Measurements from ENCODE around the gene TRIM54.
"Not testable (repeated sequence)": the region's sequence is repeated elsewhere in the genome, so short reads cannot be mapped to it uniquely, and the experiment has no call there.

The TRIM54 gene

GRCh38 chr2:27296481-27296880, 14.3 kb downstream of the TRIM54 start:
- Histone ChIP-seq H3K14ac (ENCODE audit: low read length) (no peak overlapping the region), H3K9ac (ENCODE audit: low read length) (no peak overlapping the region), H2AFZ (ENCODE audit: insufficient read depth, low read length, poor library complexity) (no peak overlapping the region), H3K23ac (ENCODE audit: low read length) (no peak overlapping the region), H2AK5ac (ENCODE audit: low read length) (no peak overlapping the region), H2BK120ac (ENCODE audit: insufficient read depth, low read length, poor library complexity) (no peak overlapping the region), H4K8ac (ENCODE audit: low read depth, low read length) (no peak overlapping the region), H3K79me2 (ENCODE audit: control insufficient read depth, insufficient read depth, low read length, poor library complexity) (no peaks in the 10 kb centered on the region), H3K18ac (ENCODE audit: low read length) (no peak overlapping the region), H3K36me3 (ENCODE audit: control insufficient read depth in 1 of 2, insufficient read depth in 2 of 2, low read length in 2 of 2) (no peaks in the 10 kb centered on the region), H4K12ac (ENCODE audit: low read depth, low read length) (no peak overlapping the region), H3K4me2 (ENCODE audit: low read length) (no peak overlapping the region), H3K79me1 (ENCODE audit: low read length) (no peaks in the 10 kb centered on the region), H3K27ac (ENCODE audit: low read depth, low read length) (no peak overlapping the region), H3K27me3 (ENCODE audit: insufficient read depth, low read length) (no peaks in the 10 kb centered on the region), H3K4me1 (ENCODE audit: control insufficient read depth in 1 of 2, insufficient read depth in 2 of 2, low read length in 2 of 2) (no peaks in the 10 kb centered on the region), H3K4me3 (ENCODE audit: low read depth, low read length) (no peak overlapping the region), H3K4ac (ENCODE audit: low read depth, low read length) (no peak overlapping the region), H2BK5ac (ENCODE audit: low read depth, low read length, poor library complexity) (no peak overlapping the region), H2BK12ac (ENCODE audit: low read length) (no peak overlapping the region), H3K9me3 (ENCODE audit: insufficient read depth, low read depth, low read length) (no peaks in the 10 kb centered on the region), H4K91ac (ENCODE audit: low read depth, low read length) (no peak overlapping the region)
- WGBS (ENCODE audit: extremely low coverage, insufficient coverage, insufficient read length) = no CpG with 5 or more reads among the region's 4 CpGs
- DNase-seq = no peak

- no peak overlapping the region for H3K4me2 ChIP-seq (ENCODE audit: low read length)
- H2AK5ac ChIP-seq (ENCODE audit: low read length) = no peak overlapping the region
- H2BK120ac ChIP-seq (ENCODE audit: insufficient read depth, low read length, poor library complexity) = no peak overlapping the region
- H3K79me1 ChIP-seq (ENCODE audit: low read length) = no peaks in the 10 kb centered on the region
- H3K27me3 ChIP-seq (ENCODE audit: insufficient read depth, low read length) = no peaks in the 10 kb centered on the region
- no peak overlapping the region for H3K4ac ChIP-seq (ENCODE audit: low read depth, low read length)
- H3K18ac ChIP-seq (ENCODE audit: low read length) = no peak overlapping the region
- no peak overlapping the region for H3K14ac ChIP-seq (ENCODE audit: low read length)
- no peak overlapping the region for H4K12ac ChIP-seq (ENCODE audit: low read depth, low read length)
- no peak overlapping the region for H2AFZ ChIP-seq (ENCODE audit: insufficient read depth, low read length, poor library complexity)
- H2BK5ac ChIP-seq (ENCODE audit: low read depth, low read length, poor library complexity) = no peak overlapping the region
- no peaks in the 10 kb centered on the region for H3K9me3 ChIP-seq (ENCODE audit: insufficient read depth, low read depth, low read length)
- WGBS (ENCODE audit: extremely low coverage, insufficient coverage, insufficient read length) = no CpG with 5 or more reads among the region's 3 CpGs
- DNase-seq = no peak
- no peaks in the 10 kb centered on the region for H3K79me2 ChIP-seq (ENCODE audit: control insufficient read depth, insufficient read depth, low read length, poor library complexity)
- H3K4me1 ChIP-seq (ENCODE audit: control insufficient read depth in 1 of 2, insufficient read depth in 2 of 2, low read length in 2 of 2) = no peaks in the 10 kb centered on the region
- H4K91ac ChIP-seq (ENCODE audit: low read depth, low read length) = no peak overlapping the region
- no peak overlapping the region for H4K8ac ChIP-seq (ENCODE audit: low read depth, low read length)
- H3K27ac ChIP-seq (ENCODE audit: low read depth, low read length) = no peak overlapping the region
- no peak overlapping the region for H3K23ac ChIP-seq (ENCODE audit: low read length)
- no peak overlapping the region for H3K4me3 ChIP-seq (ENCODE audit: low read depth, low read length)
- no peak overlapping the region for H3K9ac ChIP-seq (ENCODE audit: low read length)
- H2BK12ac ChIP-seq (ENCODE audit: low read length) = no peak overlapping the region
- no peaks in the 10 kb centered on the region for H3K36me3 ChIP-seq (ENCODE audit: control insufficient read depth in 1 of 2, insufficient read depth in 2 of 2, low read length in 2 of 2)
These were observed 15.0 kb downstream of the TRIM54 start for GRCh38 chr2:27297195-27297594.

- Histone ChIP-seq H3K36me3 (ENCODE audit: control insufficient read depth in 1 of 2, insufficient read depth in 2 of 2, low read length in 2 of 2) (no peaks in the 10 kb centered on the region), H3K18ac (ENCODE audit: low read length) (no peak overlapping the region), H3K79me2 (ENCODE audit: control insufficient read depth, insufficient read depth, low read length, poor library complexity) (no peaks in the 10 kb centered on the region), H3K79me1 (ENCODE audit: low read length) (no peaks in the 10 kb centered on the region), H4K12ac (ENCODE audit: low read depth, low read length) (no peak overlapping the region), H3K23ac (ENCODE audit: low read length) (no peak overlapping the region), H3K4me3 (ENCODE audit: low read depth, low read length) (no peak overlapping the region), H2BK120ac (ENCODE audit: insufficient read depth, low read length, poor library complexity) (no peak overlapping the region), H3K9ac (ENCODE audit: low read length) (no peak overlapping the region), H3K9me3 (ENCODE audit: insufficient read depth, low read depth, low read length) (no peaks in the 10 kb centered on the region), H3K4me2 (ENCODE audit: low read length) (no peak overlapping the region), H2BK5ac (ENCODE audit: low read depth, low read length, poor library complexity) (no peak overlapping the region), H2AFZ (ENCODE audit: insufficient read depth, low read length, poor library complexity) (no peak overlapping the region), H3K4me1 (ENCODE audit: control insufficient read depth in 1 of 2, insufficient read depth in 2 of 2, low read length in 2 of 2) (no peaks in the 10 kb centered on the region), H3K27me3 (ENCODE audit: insufficient read depth, low read length) (no peaks in the 10 kb centered on the region), H3K27ac (ENCODE audit: low read depth, low read length) (no peak overlapping the region), H2BK12ac (ENCODE audit: low read length) (no peak overlapping the region), H4K8ac (ENCODE audit: low read depth, low read length) (no peak overlapping the region), H4K91ac (ENCODE audit: low read depth, low read length) (no peak overlapping the region), H3K4ac (ENCODE audit: low read depth, low read length) (no peak overlapping the region), H3K14ac (ENCODE audit: low read length) (no peak overlapping the region), H2AK5ac (ENCODE audit: low read length) (no peak overlapping the region)
- WGBS (ENCODE audit: extremely low coverage, insufficient coverage, insufficient read length) = no CpG with 5 or more reads among the region's 18 CpGs
- DNase-seq = no peak
These were observed 16.3 kb downstream of the TRIM54 start for GRCh38 chr2:27298391-27299080.

GRCh38 chr2:27300606-27301005, 18.4 kb downstream of the TRIM54 start:
- no CpG with 5 or more reads among the region's 4 CpGs for WGBS (ENCODE audit: extremely low coverage, insufficient coverage, insufficient read length)
- not testable (repeated sequence) for DNase-seq; H3K27ac ChIP-seq (ENCODE audit: low read depth, low read length); H2BK5ac ChIP-seq (ENCODE audit: low read depth, low read length, poor library complexity); H2BK120ac ChIP-seq (ENCODE audit: insufficient read depth, low read length, poor library complexity); H3K18ac ChIP-seq (ENCODE audit: low read length); H3K9ac ChIP-seq (ENCODE audit: low read length); H3K79me2 ChIP-seq (ENCODE audit: control insufficient read depth, insufficient read depth, low read length, poor library complexity); H3K4me3 ChIP-seq (ENCODE audit: low read depth, low read length); H3K27me3 ChIP-seq (ENCODE audit: insufficient read depth, low read length); H3K4me1 ChIP-seq (ENCODE audit: control insufficient read depth in 1 of 2, insufficient read depth in 2 of 2, low read length in 2 of 2); H3K79me1 ChIP-seq (ENCODE audit: low read length); H3K4me2 ChIP-seq (ENCODE audit: low read length); H3K14ac ChIP-seq (ENCODE audit: low read length); H4K8ac ChIP-seq (ENCODE audit: low read depth, low read length); H4K91ac ChIP-seq (ENCODE audit: low read depth, low read length); H2BK12ac ChIP-seq (ENCODE audit: low read length); H4K12ac ChIP-seq (ENCODE audit: low read depth, low read length); H2AFZ ChIP-seq (ENCODE audit: insufficient read depth, low read length, poor library complexity); H3K9me3 ChIP-seq (ENCODE audit: insufficient read depth, low read depth, low read length); H3K36me3 ChIP-seq (ENCODE audit: control insufficient read depth in 1 of 2, insufficient read depth in 2 of 2, low read length in 2 of 2); H3K23ac ChIP-seq (ENCODE audit: low read length); H3K4ac ChIP-seq (ENCODE audit: low read depth, low read length); H2AK5ac ChIP-seq (ENCODE audit: low read length)
